HCT116 (cell line): Measurements from ENCODE around the gene MXI1. TPM values are rescaled to one million over a fixed set of nuclear protein-coding genes. Genes with fewer than 3 reads are reported as not detected.

Source experiments
- ATAC-seq: fragments of 200-7000 bp; cut with Tn5 transposase; 2 replicates; pipeline ENCODE4 v1.9.1; 2020; ENCODE audit warnings: mild to moderate bottlenecking, moderate library complexity
- BruUV-seq: library from RNA; stranded (reverse); fragments of 400-500 nt; replicated peaks from 2 replicates; lab custom pipeline; 2021; lab: Mats Ljungman, UMichigan
- CTCF ChIA-PET: fragments of 300-600 bp; sonication (Branson Sonifier 250); formaldehyde crosslinking; loops from one replicate; lab custom pipeline; 2021; ENCODE audit warnings: antibody characterized with exemption; lab: Charles Lee
- POLR2A ChIA-PET: fragments of 300-600, 350-600 bp; sonication (Branson Sonifier 250); formaldehyde crosslinking; loops from one replicate; lab custom pipeline; 2021; ENCODE audit warnings: antibody characterized with exemption; lab: Charles Lee
- RAD21 ChIA-PET, 2 experiments: fragments of 300-600 bp; sonication (Branson Sonifier 250); formaldehyde crosslinking; loops; one replicate each; lab custom pipeline; 2023; ENCODE audit warnings: low total read pairs in 2 of 2; ENCODE audit not compliant: uncharacterized antibody in 2 of 2, unreplicated experiment in 2 of 2, low non-redundant PET in 1 of 2; lab: Charles Lee
- DNase-seq: peaks from one replicate; pipeline ENCODE4 v3.0.0-alpha.2; 2010; ENCODE audit warnings: low read depth, low spot score
- H2AFZ ChIP-seq: fragments of 200-600 bp; shearing (Covaris generic), sonication (generic); 2 replicates; pipeline ENCODE4 v1.6.1; 2017; ENCODE audit warnings: low read depth, mixed run types, mixed read lengths, antibody characterized with exemption, low read length; ENCODE audit not compliant: poor library complexity, severe bottlenecking
- H3K27ac ChIP-seq: 2 replicates; pipeline ENCODE4 v1.5.1; 2012; ENCODE audit warnings: low read depth, low read length
- H3K27me3 ChIP-seq: fragments of 200-600 bp; sonication (generic); 2 replicates; pipeline ENCODE4 v1.6.1; 2016; ENCODE audit warnings: mixed run types, low read length, mixed read lengths; ENCODE audit not compliant: insufficient read depth
- H3K36me3 ChIP-seq, 2 experiments: fragments of 200-500 bp in 1 of 2; fragments of 200-600 bp in 1 of 2; sonication (Bioruptor generic) in 1 of 2; sonication (generic) in 1 of 2; 2 replicates each; pipeline versions ENCODE4 v1.5.1 to v1.6.1; 2014 to 2016; ENCODE audit warnings: low read length in 2 of 2, inconsistent platforms in 1 of 2, mixed read lengths in 1 of 2, mixed run types in 1 of 2; ENCODE audit not compliant: insufficient read depth in 2 of 2, control insufficient read depth in 1 of 2
- H3K4me1 ChIP-seq, 2 experiments: fragments of 200-600 bp in 1 of 2; sonication (generic) in 1 of 2; 2 replicates each; pipeline versions ENCODE4 v1.5.1 to v1.6.1; 2012 to 2017; ENCODE audit warnings: low read length in 2 of 2, inconsistent platforms in 1 of 2, mild to moderate bottlenecking in 1 of 2, mixed read lengths in 1 of 2, mixed run types in 1 of 2, moderate library complexity in 1 of 2; ENCODE audit not compliant: insufficient read depth in 2 of 2, control insufficient read depth in 1 of 2
- H3K4me2 ChIP-seq: fragments of 200-600 bp; sonication (generic); 2 replicates; pipeline ENCODE4 v1.6.1; 2017; ENCODE audit warnings: mixed run types, low read length, mixed read lengths
- H3K4me3 ChIP-seq, 2 experiments: fragments of 200-600 bp in 1 of 2; sonication (generic) in 1 of 2; replicated peaks in 1 of 2; 2 replicates each; pipeline ENCODE4 v1.5.1; 2011 to 2016; ENCODE audit warnings: low read length in 2 of 2, control low read depth in 1 of 2, low read depth in 1 of 2, mild to moderate bottlenecking in 1 of 2, mixed read lengths in 1 of 2, mixed run types in 1 of 2
- H3K79me2 ChIP-seq: fragments of 200-600 bp; sonication (generic); 2 replicates; pipeline ENCODE4 v1.6.1; 2017; ENCODE audit warnings: mild to moderate bottlenecking, mixed run types, low read length, moderate library complexity, mixed read lengths; ENCODE audit not compliant: insufficient read depth
- H3K9ac ChIP-seq: fragments of 200-600 bp; sonication (generic); 2 replicates; pipeline ENCODE4 v1.6.1; 2016; ENCODE audit warnings: low read length, mixed read lengths
- H3K9me2 ChIP-seq: fragments of 200-600 bp; sonication (generic), shearing (Covaris generic); 2 replicates; pipeline ENCODE4 v1.6.1; 2017; ENCODE audit warnings: mixed run types, mild to moderate bottlenecking, moderate library complexity; ENCODE audit not compliant: insufficient read depth
- H3K9me3 ChIP-seq, 2 experiments: fragments of 200-500 bp in 1 of 2; fragments of 200-600 bp in 1 of 2; sonication (Bioruptor generic) in 1 of 2; sonication (generic) in 1 of 2; 2 replicates each; pipeline ENCODE4 v1.6.1; 2014 to 2017; ENCODE audit warnings: low read length in 2 of 2, mixed read lengths in 2 of 2, inconsistent platforms in 1 of 2, low read depth in 1 of 2, mild to moderate bottlenecking in 1 of 2, mixed run types in 1 of 2, moderate library complexity in 1 of 2; ENCODE audit not compliant: control insufficient read depth in 1 of 2, insufficient read depth in 1 of 2
- H4K20me1 ChIP-seq: fragments of 200-600 bp; sonication (generic), shearing (Covaris generic); 2 replicates; pipeline ENCODE4 v1.6.1; 2017; ENCODE audit warnings: mixed run types, mild to moderate bottlenecking, moderate library complexity; ENCODE audit not compliant: insufficient read depth
- CEBPB ChIP-seq: IDR thresholded peaks from 2 replicates; pipeline ENCODE4 v1.6.1; 2012; ENCODE audit warnings: low read depth
- ELF1 ChIP-seq: IDR thresholded peaks from 2 replicates; pipeline ENCODE4 v1.6.1; 2012; ENCODE audit warnings: low read depth, borderline replicate concordance
- ZNF274 ChIP-seq: fragments of 200-500 bp; sonication (Bioruptor generic); IDR thresholded peaks from 2 replicates; pipeline ENCODE4 v1.6.1; 2014; ENCODE audit warnings: mild to moderate bottlenecking, low read depth, low read length, inconsistent platforms
- intact Hi-C: fragments of 100-400 bp; cut with micrococcal nuclease; formaldehyde crosslinking; loops from 2 replicates; pipeline ENCODE4 v1.10.0; 2022
- total RNA-seq: library from RNA; stranded (reverse); gene quantifications from one replicate; pipeline ENCODE4 v1.2.1, GENCODE V29; 2021; ENCODE audit not compliant: unreplicated experiment
- TF ChIP-seq, protein P1 (sequence below), 3 experiments: fragments of 200-600 bp in 1 of 3; sonication (generic) in 1 of 3; IDR thresholded peaks in 2 of 3; conservative IDR thresholded peaks in 1 of 3; 2 replicates each; pipeline ENCODE4 v1.5.1; 2012 to 2017; ENCODE audit warnings: low read depth in 2 of 3, low read length in 2 of 3, antibody characterized with exemption in 1 of 3, borderline replicate concordance in 1 of 3, control low read depth in 1 of 3, mild to moderate bottlenecking in 1 of 3, mixed read lengths in 1 of 3, mixed run types in 1 of 3, moderate library complexity in 1 of 3; ENCODE audit not compliant: insufficient read depth in 1 of 3

Gene MXI1
- total RNA-seq, 1 experiment from 2014 or later: 57.0 TPM

DNA sequence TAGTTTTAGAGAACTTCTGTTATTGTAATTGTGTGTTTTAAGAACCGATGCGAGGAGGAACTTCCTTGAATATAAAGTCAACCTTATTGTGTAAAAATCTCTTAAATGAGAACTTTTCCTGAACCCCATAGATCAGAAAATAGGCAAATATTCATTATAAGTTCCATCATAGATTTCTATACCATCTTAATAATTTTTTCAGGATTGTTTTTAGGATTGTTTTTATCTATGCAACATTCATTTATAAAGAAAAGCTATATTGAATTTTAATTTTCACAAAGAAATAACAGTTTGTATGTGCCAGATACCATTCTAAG is 99.0 kb downstream of the MXI1 start:
- Histone ChIP-seq H4K20me1 (peaks cover 14% of the 10 kb centered on the region; the same call in 1 of the 2 replicates), H3K36me3 (peaks cover 19% of the 10 kb centered on the region in 2 experiments), H3K9me3 (no peaks in the 10 kb centered on the region), H3K27ac (no peak overlapping the region), H3K4me2 (peak overlapping the region; percentile 79), H3K27me3 (no peaks in the 10 kb centered on the region), H3K79me2 (peaks cover 33% of the 10 kb centered on the region), H3K9ac (peak overlapping the region; percentile 40), H3K4me1 (peaks cover 12 to 34% of the 10 kb centered on the region in 2 experiments; a peak in 3 of 4 replicates)
- intact Hi-C loops: loop anchor here (1.0 to 5.0 kb wide), 5 partner anchors 193 to 1836 kb away; no protein-coding TSS in a partner anchor
- RAD21 ChIA-PET: interaction anchor here (0.9 to 1.1 kb wide), 2 partner anchors 240 to 305 kb away, joined by 3 read pairs; no protein-coding TSS in a partner anchor
- BruUV-seq: no TSS peak
- ATAC-seq: no peak
- no peak for DNase-seq
- no peak for TF ChIP-seq ELF1
- TF ChIP-seq, all 23 proteins: peak for 0
- Histone ChIP-seq H3K4me3 (0 out of 4 replicates have a peak overlapping the region, but pooled peaks of 1 of the 2 experiments have one; percentile 6), H3K9me2 (no peaks in the 10 kb centered on the region), H2AFZ (peak overlapping the region; percentile 97)
- POLR2A ChIA-PET: interaction anchor here (0.6 to 1.9 kb wide), 6 partner anchors 40 to 1859 kb away, joined by 3 to 7 read pairs (median 4); no protein-coding TSS in a partner anchor
- CTCF ChIA-PET: interaction anchor here (0.7 to 6.1 kb wide), 8 partner anchors 83 to 422 kb away, joined by 3 to 47 read pairs (median 7); no protein-coding TSS in a partner anchor

DNA sequence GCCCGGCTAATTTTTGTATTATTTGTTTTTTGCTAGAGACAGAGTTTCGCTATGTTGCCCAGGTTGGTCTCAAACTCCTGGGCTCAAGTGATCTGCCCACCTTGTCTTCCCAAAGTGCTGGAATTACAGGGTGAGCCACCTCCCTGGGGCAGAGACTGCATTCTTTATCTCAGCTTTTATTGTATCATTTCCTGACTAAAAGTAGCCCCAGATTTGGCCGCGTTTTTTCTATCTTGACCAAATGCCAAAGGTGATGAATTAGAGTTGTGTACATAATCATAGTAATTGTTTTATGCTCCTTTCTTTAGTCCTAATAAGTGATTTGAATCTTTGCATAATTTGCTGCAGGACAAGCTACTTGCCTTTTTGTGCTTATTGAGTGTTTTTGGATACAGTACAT is 100.4 kb downstream of the MXI1 start:
- peaks cover 7% of the 10 kb centered on the region; the same call in 1 of the 2 replicates for H4K20me1 ChIP-seq
- no peak overlapping the region for H3K9ac ChIP-seq
- no TSS peak for BruUV-seq
- H3K4me3 ChIP-seq: no peak overlapping the region
- peaks cover 5% of the 10 kb centered on the region in 2 experiments for H3K36me3 ChIP-seq
- intact Hi-C loops: loop anchor here (5.0 kb wide), 1 partner anchor 1834 kb away; no protein-coding TSS in a partner anchor
- H3K27ac ChIP-seq: no peak overlapping the region
- ChIA-PET CTCF (interaction anchor here (1.0 to 6.1 kb wide), 5 partner anchors 47 to 292 kb away, joined by 3 to 47 read pairs (median 4); no protein-coding TSS in a partner anchor), POLR2A (interaction anchor here (0.8 to 1.3 kb wide), 2 partner anchors 102 to 200 kb away, joined by 3 read pairs; no protein-coding TSS in a partner anchor)
- peaks cover 19% of the 10 kb centered on the region for H3K79me2 ChIP-seq
- H3K4me2 ChIP-seq: no peak overlapping the region
- DNase-seq (no peak), ATAC-seq (no peak)
- H3K4me1 ChIP-seq: peaks cover 14 to 43% of the 10 kb centered on the region in 2 experiments; a peak in 3 of 4 replicates
- no peak overlapping the region for H2AFZ ChIP-seq
- no peaks in the 10 kb centered on the region for H3K27me3 ChIP-seq
- H3K9me3 ChIP-seq: no peaks in the 10 kb centered on the region
- TF ChIP-seq CEBPB: no peak
- TF ChIP-seq ZNF274: no peak
- TF ChIP-seq, protein P1, sequence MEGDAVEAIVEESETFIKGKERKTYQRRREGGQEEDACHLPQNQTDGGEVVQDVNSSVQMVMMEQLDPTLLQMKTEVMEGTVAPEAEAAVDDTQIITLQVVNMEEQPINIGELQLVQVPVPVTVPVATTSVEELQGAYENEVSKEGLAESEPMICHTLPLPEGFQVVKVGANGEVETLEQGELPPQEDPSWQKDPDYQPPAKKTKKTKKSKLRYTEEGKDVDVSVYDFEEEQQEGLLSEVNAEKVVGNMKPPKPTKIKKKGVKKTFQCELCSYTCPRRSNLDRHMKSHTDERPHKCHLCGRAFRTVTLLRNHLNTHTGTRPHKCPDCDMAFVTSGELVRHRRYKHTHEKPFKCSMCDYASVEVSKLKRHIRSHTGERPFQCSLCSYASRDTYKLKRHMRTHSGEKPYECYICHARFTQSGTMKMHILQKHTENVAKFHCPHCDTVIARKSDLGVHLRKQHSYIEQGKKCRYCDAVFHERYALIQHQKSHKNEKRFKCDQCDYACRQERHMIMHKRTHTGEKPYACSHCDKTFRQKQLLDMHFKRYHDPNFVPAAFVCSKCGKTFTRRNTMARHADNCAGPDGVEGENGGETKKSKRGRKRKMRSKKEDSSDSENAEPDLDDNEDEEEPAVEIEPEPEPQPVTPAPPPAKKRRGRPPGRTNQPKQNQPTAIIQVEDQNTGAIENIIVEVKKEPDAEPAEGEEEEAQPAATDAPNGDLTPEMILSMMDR (IDR thresholded peaks at IDR 0.05 in 2 of 3, conservative IDR thresholded peaks at IDR 0.05 in 1 of 3; ENCODE audit: borderline replicate concordance in 1 of 3, insufficient read depth in 1 of 3, low read depth in 2 of 3, low read length in 2 of 3): no peak
- TF ChIP-seq, all 23 proteins: peak for 0
- RAD21 ChIA-PET: no interaction called here
- H3K9me2 ChIP-seq: no peaks in the 10 kb centered on the region
